Panc1 (cell line): ENCODE data around the gene NACAD. TPM values are rescaled to one million over a fixed set of nuclear protein-coding genes. Genes with fewer than 3 reads are reported as not detected.
A peak's percentile ranks its signal among the peaks of the same experiment; 100 is the strongest.

Experiments
- ATAC-seq: fragments of 200-7000 bp; cut with Tn5 transposase; 2 replicates; pipeline ENCODE4 v1.9.1; 2020; ENCODE audit warnings: mild to moderate bottlenecking, moderate library complexity
- BruUV-seq: library from RNA; stranded (reverse); fragments of 400-500 nt; replicated peaks from 2 replicates; lab custom pipeline; 2021; lab: Mats Ljungman, UMichigan
- CTCF ChIA-PET: fragments of 300-600 bp; sonication (Branson Sonifier 250); formaldehyde crosslinking; loops from one replicate; lab custom pipeline; 2022; ENCODE audit warnings: antibody characterized with exemption; lab: Charles Lee
- POLR2A ChIA-PET: fragments of 300-600 bp; sonication (Branson Sonifier 250); formaldehyde crosslinking; loops from one replicate; lab custom pipeline; 2022; ENCODE audit warnings: antibody characterized with exemption; lab: Charles Lee
- DNase-seq: peaks from one replicate; pipeline ENCODE4 v3.0.0-alpha.2; 2010; ENCODE audit warnings: low read depth, low spot score
- H3K27ac ChIP-seq: 2 replicates; pipeline ENCODE4 v1.5.1; 2011; ENCODE audit warnings: mild to moderate bottlenecking, low read length, inconsistent platforms
- H3K27me3 ChIP-seq: fragments of 200-500 bp; sonication (Bioruptor generic); 2 replicates; pipeline ENCODE4 v1.6.0; 2014; ENCODE audit warnings: low read length, inconsistent platforms; ENCODE audit not compliant: control insufficient read depth, insufficient read depth
- H3K36me3 ChIP-seq: fragments of 200-500 bp; sonication (Bioruptor generic); 2 replicates; pipeline ENCODE4 v1.5.1; 2014; ENCODE audit warnings: inconsistent platforms, mild to moderate bottlenecking, low read length, moderate library complexity; ENCODE audit not compliant: control insufficient read depth, insufficient read depth
- H3K4me1 ChIP-seq: 2 replicates; pipeline ENCODE4 v1.5.1; 2011; ENCODE audit warnings: inconsistent platforms, mild to moderate bottlenecking, low read length, moderate library complexity; ENCODE audit not compliant: control insufficient read depth, insufficient read depth
- H3K4me3 ChIP-seq, 2 experiments: 2 replicates each; pipeline ENCODE4 v1.5.1; 2011 to 2012; ENCODE audit warnings: low read depth in 2 of 2, low read length in 2 of 2, mild to moderate bottlenecking in 2 of 2, inconsistent platforms in 1 of 2, moderate library complexity in 1 of 2
- H3K9me3 ChIP-seq: fragments of 200-500 bp; sonication (Bioruptor generic); 2 replicates; pipeline ENCODE4 v1.5.1; 2014; ENCODE audit warnings: low read depth, mild to moderate bottlenecking, inconsistent platforms, low read length, moderate library complexity; ENCODE audit not compliant: control insufficient read depth, insufficient read depth
- CTCF ChIP-seq: fragments of 450-650 bp; IDR thresholded peaks from 2 replicates; pipeline ENCODE4 v1.5.1; 2017; ENCODE audit warnings: mild to moderate bottlenecking
- POLR2AphosphoS5 ChIP-seq: IDR thresholded peaks from 2 replicates; pipeline ENCODE4 v1.6.1; 2012; ENCODE audit warnings: mild to moderate bottlenecking, low read depth, low read length, moderate library complexity
- REST ChIP-seq, 2 experiments: IDR thresholded peaks; 2 replicates each; pipeline ENCODE4 v1.6.1; 2011 to 2012; ENCODE audit warnings: low read depth in 2 of 2, control low read depth in 1 of 2, low read length in 1 of 2, mild to moderate bottlenecking in 1 of 2, moderate library complexity in 1 of 2; ENCODE audit not compliant: insufficient read depth in 1 of 2
- SIN3A ChIP-seq: IDR thresholded peaks from 2 replicates; pipeline ENCODE4 v1.6.1; 2012; ENCODE audit warnings: low read depth, mild to moderate bottlenecking, low read length, moderate library complexity, borderline replicate concordance; ENCODE audit not compliant: insufficient read depth
- TCF7L2 ChIP-seq: IDR thresholded peaks from 2 replicates; pipeline ENCODE4 v1.6.1; 2011; ENCODE audit warnings: mild to moderate bottlenecking, low read depth, low read length, inconsistent platforms
- in situ Hi-C: cut with HindIII; loops from 2 replicates; pipeline ENCODE4 v1.10.0; 2016; ENCODE audit warnings: low sequenced_read_pairs, low pct_unique_long_range_greater_than_20kb
- intact Hi-C: fragments of 100-400 bp; cut with micrococcal nuclease; formaldehyde crosslinking; loops from one replicate; pipeline ENCODE4 v1.10.0; 2022; ENCODE audit not compliant: unreplicated experiment
- total RNA-seq: library from RNA; stranded (reverse); gene quantifications from one replicate; pipeline ENCODE4 v1.2.1, GENCODE V29; 2021; ENCODE audit not compliant: unreplicated experiment

The NACAD gene
- total RNA-seq, 1 experiment from 2014 or later, result 5.3 TPM

- H3K4me3 ChIP-seq, result no peak overlapping the region
- peak; percentile 58 for ATAC-seq
- BruUV-seq, result no TSS peak
- in situ Hi-C loops, result no loop called here
- ChIA-PET POLR2A (no interaction called here), CTCF (interaction anchor here (0.7 kb wide), 1 partner anchor 16 kb away, joined by 3 read pairs; no protein-coding TSS in a partner anchor)
- no peak for DNase-seq
- no peaks in the 10 kb centered on the region for H3K9me3 ChIP-seq
- 0 out of 2 replicates have a peak overlapping the region, but pooled peaks have one; percentile 30 for H3K27ac ChIP-seq
- intact Hi-C loops, result no loop called here
- no peaks in the 10 kb centered on the region for H3K36me3 ChIP-seq
- H3K4me1 ChIP-seq, result peaks cover 11% of the 10 kb centered on the region; the same call in 1 of the 2 replicates
- 0 out of 2 replicates have a peak, but pooled peaks cover 2% of the 10 kb centered on the region for H3K27me3 ChIP-seq
- TF ChIP-seq REST (IDR thresholded peaks at IDR 0.05; ENCODE audit: insufficient read depth in 1 of 2, low read depth in 2 of 2, low read length in 1 of 2), result no peak
- peak; percentile 44 for TF ChIP-seq TCF7L2
Measured at GRCh38 chr7:45092100-45092930, 3.5 kb upstream of the NACAD start.

GRCh38 chr7:45089341-45089891, 647 bp upstream of the NACAD start:
- 0 out of 2 replicates have a peak, but pooled peaks cover 2% of the 10 kb centered on the region for H3K27me3 ChIP-seq
- H3K36me3 ChIP-seq, result no peaks in the 10 kb centered on the region
- no peak for DNase-seq
- no peaks in the 10 kb centered on the region for H3K9me3 ChIP-seq
- in situ Hi-C loops, result no loop called here
- no peak overlapping the region for H3K27ac ChIP-seq
- peak overlapping the region; percentile 47 to 61 for H3K4me3 ChIP-seq
- POLR2A ChIA-PET, result interaction anchor here (0.7 kb wide), 1 partner anchor 23 kb away, joined by 10 read pairs; no protein-coding TSS in a partner anchor
- BruUV-seq, result no TSS peak
- intact Hi-C loops, result no loop called here
- CTCF ChIA-PET, result interaction anchor here (0.7 kb wide), 1 partner anchor 86 kb away, joined by 3 read pairs; no protein-coding TSS in a partner anchor
- peaks cover 11% of the 10 kb centered on the region; the same call in 1 of the 2 replicates for H3K4me1 ChIP-seq
- peak; percentile 69 for ATAC-seq
- no peak for TF ChIP-seq SIN3A
- TF ChIP-seq CTCF, result no peak
- TF ChIP-seq POLR2AphosphoS5, result no peak
- no peak for TF ChIP-seq TCF7L2
- TF ChIP-seq REST (IDR thresholded peaks at IDR 0.05; ENCODE audit: insufficient read depth in 1 of 2, low read depth in 2 of 2, low read length in 1 of 2), result no peak
